HepG2 (cell line): ENCODE data around the gene COG8.

Experiments
- MTA3 ChIP-seq: sonication (generic); formaldehyde crosslinking; IDR thresholded peaks from 2 replicates; pipeline ENCODE4 v1.4.0; 2020; ENCODE audit warnings: missing genetic modification reagents
- PHF20 ChIP-seq: sonication (generic); formaldehyde crosslinking; IDR thresholded peaks from 2 replicates; pipeline ENCODE4 v1.5.0; 2020; ENCODE audit warnings: mild to moderate bottlenecking, missing genetic modification reagents
- POLR2AphosphoS5 ChIP-seq: IDR thresholded peaks from 2 replicates; pipeline ENCODE4 v1.6.1; 2012; ENCODE audit warnings: low read depth, low read length
- PRPF4 ChIP-seq: fragments of 200-400 bp; formaldehyde crosslinking; IDR thresholded peaks from 2 replicates; pipeline ENCODE4 v1.6.1; 2016; ENCODE audit warnings: low read length, low read depth; ENCODE audit not compliant: poor library complexity, severe bottlenecking
- SUZ12 ChIP-seq: fragments of 150-350 bp; IDR thresholded peaks from 2 replicates; pipeline ENCODE4 v1.6.1; 2014; ENCODE audit warnings: low read depth, low read length
- TARDBP ChIP-seq: sonication (generic); formaldehyde crosslinking; IDR thresholded peaks from 2 replicates; pipeline ENCODE4 v1.8.0; 2022; ENCODE audit warnings: mild to moderate bottlenecking, missing genetic modification reagents
- TF ChIP-seq, protein P1 (sequence below): sonication (generic); formaldehyde crosslinking; IDR thresholded peaks from 2 replicates; pipeline ENCODE4 v1.5.0; 2020; ENCODE audit warnings: mild to moderate bottlenecking, missing genetic modification reagents, moderate library complexity
- TF ChIP-seq, protein P2 (sequence below): sonication (generic); formaldehyde crosslinking; IDR thresholded peaks from 2 replicates; pipeline ENCODE4 v1.4.0; 2020; ENCODE audit warnings: missing genetic modification reagents

DNA sequence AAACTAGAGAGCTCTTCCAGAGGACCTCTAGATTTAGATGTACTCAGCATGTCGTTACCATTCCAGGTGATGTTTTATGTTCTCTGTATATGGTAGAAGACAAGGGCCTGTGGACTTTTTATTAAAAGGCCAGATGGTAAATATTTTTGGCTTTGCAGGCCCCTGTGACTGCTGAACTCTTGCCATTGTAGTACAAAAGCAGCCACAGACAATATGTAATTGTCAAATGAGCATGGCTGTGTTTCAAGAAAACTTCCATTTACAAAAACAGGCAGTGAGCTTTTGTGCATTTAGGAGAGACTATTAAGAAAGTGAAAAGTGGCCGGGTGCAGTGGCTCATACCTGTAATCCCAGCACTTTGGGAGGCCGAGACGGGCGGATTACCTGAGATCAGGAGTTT, 4.8 kb upstream of the COG8 start:
- no peak for TF ChIP-seq PRPF4
- no peak for TF ChIP-seq TARDBP (CRISPR knock-in tag)
- no peak for TF ChIP-seq SUZ12
- TF ChIP-seq, protein P1, sequence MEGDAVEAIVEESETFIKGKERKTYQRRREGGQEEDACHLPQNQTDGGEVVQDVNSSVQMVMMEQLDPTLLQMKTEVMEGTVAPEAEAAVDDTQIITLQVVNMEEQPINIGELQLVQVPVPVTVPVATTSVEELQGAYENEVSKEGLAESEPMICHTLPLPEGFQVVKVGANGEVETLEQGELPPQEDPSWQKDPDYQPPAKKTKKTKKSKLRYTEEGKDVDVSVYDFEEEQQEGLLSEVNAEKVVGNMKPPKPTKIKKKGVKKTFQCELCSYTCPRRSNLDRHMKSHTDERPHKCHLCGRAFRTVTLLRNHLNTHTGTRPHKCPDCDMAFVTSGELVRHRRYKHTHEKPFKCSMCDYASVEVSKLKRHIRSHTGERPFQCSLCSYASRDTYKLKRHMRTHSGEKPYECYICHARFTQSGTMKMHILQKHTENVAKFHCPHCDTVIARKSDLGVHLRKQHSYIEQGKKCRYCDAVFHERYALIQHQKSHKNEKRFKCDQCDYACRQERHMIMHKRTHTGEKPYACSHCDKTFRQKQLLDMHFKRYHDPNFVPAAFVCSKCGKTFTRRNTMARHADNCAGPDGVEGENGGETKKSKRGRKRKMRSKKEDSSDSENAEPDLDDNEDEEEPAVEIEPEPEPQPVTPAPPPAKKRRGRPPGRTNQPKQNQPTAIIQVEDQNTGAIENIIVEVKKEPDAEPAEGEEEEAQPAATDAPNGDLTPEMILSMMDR, result no peak
- no peak for TF ChIP-seq MTA3 (CRISPR knock-in tag)
- TF ChIP-seq, protein P2, sequence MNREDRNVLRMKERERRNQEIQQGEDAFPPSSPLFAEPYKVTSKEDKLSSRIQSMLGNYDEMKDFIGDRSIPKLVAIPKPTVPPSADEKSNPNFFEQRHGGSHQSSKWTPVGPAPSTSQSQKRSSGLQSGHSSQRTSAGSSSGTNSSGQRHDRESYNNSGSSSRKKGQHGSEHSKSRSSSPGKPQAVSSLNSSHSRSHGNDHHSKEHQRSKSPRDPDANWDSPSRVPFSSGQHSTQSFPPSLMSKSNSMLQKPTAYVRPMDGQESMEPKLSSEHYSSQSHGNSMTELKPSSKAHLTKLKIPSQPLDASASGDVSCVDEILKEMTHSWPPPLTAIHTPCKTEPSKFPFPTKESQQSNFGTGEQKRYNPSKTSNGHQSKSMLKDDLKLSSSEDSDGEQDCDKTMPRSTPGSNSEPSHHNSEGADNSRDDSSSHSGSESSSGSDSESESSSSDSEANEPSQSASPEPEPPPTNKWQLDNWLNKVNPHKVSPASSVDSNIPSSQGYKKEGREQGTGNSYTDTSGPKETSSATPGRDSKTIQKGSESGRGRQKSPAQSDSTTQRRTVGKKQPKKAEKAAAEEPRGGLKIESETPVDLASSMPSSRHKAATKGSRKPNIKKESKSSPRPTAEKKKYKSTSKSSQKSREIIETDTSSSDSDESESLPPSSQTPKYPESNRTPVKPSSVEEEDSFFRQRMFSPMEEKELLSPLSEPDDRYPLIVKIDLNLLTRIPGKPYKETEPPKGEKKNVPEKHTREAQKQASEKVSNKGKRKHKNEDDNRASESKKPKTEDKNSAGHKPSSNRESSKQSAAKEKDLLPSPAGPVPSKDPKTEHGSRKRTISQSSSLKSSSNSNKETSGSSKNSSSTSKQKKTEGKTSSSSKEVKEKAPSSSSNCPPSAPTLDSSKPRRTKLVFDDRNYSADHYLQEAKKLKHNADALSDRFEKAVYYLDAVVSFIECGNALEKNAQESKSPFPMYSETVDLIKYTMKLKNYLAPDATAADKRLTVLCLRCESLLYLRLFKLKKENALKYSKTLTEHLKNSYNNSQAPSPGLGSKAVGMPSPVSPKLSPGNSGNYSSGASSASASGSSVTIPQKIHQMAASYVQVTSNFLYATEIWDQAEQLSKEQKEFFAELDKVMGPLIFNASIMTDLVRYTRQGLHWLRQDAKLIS (CRISPR knock-in tag), result no peak
- no peak for TF ChIP-seq PHF20 (CRISPR knock-in tag)
- no peak for TF ChIP-seq POLR2AphosphoS5
